HG02840 (cell line): ENCODE results near the gene KIF2C.
"Not testable (repeated sequence)": the region's sequence is repeated elsewhere in the genome, so short reads cannot be mapped to it uniquely, and the experiment has no call there.

ENCODE experiments used
- ATAC-seq: cut with Tn5 transposase; IDR thresholded peaks from one replicate; pipeline ENCODE4 v1.9.1; 2021; ENCODE audit warnings: mild to moderate bottlenecking, moderate library complexity, moderate number of reproducible peaks; ENCODE audit not compliant: unreplicated experiment, low FRiP score

KIF2C gene

DNA sequence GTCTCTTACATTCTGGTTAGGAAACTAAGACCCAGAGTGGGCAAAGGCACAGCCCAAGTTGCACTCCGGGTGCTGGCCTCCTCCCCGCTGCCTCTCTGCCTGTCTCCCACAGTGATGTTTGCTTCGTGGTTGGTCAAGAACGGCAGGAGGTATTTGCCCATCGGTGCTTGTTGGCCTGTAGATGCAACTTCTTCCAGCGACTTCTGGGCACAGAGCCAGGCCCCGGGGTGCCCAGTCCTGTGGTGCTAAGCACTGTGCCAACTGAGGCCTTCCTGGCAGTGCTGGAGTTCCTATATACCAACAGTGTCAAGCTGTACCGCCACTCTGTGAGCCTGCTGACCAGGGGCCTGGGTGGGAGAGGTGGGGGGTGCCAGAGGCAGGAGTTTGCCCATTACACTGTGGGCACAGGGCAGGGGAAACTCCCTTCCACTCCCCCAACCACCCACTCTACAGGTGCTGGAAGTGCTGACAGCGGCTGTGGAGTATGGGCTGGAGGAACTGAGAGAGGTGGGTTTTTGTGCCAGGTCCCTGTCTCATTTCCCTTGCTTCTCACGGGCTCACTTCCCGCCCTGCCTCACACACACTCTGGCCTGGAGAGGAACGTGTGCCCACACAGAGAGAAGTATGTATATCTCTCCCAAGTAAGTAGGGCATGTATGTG, 70.6 kb downstream of the KIF2C start:
- no peak for ATAC-seq

DNA sequence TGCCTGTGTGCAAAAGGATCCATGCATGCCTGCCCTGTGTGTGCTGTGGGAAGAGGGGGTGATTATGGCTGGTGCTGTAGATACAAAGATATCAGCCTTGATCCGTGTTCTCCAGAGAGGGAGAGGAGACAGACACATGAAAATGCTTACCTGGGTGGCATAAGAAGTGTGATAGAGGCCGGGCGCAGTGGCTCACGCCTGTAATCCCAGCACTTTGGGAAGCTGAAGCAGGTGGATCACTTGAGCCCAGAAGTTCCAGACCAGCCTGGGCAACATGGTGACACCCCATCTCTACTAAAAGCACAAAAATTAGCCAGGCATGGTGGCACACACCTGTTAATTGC, 71.1 kb downstream of the KIF2C start:
- not testable (repeated sequence) for ATAC-seq

DNA sequence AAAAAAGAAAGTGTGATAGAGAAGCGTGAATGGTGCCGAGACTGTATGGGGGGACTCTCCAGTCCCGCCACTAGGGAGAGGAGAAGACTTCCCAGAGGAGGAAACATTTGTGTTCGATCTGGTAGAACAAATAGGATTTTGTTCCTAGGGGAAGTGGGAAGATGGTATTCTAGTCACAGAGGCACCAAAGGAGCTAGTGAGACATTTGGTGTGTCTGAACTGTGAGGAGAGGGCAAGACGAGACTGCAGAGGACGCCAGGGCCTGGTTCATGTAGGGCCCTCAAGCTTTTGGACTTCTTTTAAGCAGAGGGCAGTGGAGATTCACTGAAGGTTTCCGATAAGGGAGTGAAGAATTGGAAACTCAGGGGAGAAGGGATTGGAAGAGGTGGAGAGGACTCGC, 71.6 kb downstream of the KIF2C start:
- no peak for ATAC-seq

DNA sequence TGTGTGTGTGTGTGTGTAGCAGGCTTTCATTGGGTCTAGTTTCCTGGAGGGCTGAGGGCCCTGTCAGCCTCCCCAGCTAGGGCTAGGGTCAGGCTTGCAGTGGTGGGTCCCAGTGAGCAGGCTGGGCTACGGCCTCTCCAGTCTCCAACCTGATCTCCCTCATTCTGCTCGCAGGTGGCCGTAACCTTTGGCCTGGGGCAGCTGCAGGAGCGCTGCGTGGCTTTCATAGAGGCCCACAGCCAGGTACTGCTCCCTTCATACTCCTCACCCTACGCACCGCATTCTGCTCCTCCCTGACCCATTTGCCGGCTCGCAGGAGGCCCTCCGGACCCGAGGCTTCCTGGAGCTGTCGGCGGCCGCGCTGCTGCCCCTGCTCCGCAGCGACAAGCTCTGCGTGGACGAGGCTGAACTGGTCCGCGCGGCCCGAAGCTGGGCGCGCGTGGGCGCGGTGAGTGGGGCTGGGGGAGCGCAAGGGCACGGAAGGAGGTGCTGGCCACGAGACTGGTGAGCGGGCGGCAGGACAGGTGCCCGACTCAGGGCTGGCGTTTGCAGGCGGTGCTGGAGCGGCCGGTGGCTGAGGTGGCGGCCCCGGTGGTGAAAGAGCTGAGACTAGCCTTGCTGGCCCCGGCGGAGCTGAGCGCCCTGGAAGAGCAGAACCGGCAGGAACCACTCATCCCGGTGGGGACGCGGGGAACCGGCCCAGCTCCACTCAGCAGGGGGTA, 73.3 kb downstream of the KIF2C start:
- ATAC-seq = no peak

DNA sequence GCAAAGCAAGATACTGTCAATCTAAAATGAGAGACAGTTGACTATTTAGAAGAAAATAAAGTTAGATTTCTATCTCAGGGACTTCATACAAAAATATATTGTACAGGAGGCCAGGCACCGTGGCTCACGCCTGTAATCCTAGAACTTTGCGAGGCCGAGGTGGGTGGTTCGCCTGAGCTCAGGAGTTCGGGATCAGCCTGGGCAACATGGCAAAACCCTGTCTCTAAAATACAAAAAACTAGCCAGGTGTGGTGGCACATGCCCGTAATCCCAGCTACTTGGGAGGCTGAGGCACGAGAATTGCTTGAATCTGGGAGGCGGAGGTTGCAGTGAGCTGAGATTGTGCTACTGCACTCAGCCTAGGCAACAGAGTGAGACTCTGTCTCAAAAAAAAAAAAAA, 76.3 kb downstream of the KIF2C start:
- ATAC-seq = not testable (repeated sequence)

DNA sequence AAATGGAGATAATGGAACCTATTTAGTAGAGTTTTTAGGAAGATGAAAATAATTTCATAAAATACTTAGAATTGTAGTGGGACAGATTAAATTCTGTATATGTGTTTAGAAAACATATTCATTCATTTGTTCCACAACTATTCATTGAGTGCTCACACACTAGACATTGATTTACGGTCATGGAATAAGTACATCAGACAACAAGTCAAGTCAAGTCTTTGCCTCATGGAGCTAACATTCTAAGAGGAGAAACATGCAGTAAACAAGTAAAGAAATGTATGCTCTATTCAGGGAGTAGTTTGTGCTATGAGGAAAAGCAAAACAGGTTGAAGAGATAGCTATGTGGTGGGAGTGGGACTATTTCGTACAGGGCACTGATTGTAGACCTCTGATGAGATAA, 77.7 kb downstream of the KIF2C start:
- ATAC-seq = no peak
